HEK293T (cell line): ENCODE measurements around the gene MTA3.

ENCODE experiments used
- CTCF ChIA-PET: fragments of 350-600 bp; formaldehyde crosslinking; extraction: SDS; loops from one replicate; lab custom pipeline; 2021; ENCODE audit warnings: antibody characterized with exemption, inconsistent platforms; lab: Yijun Ruan, JAX
- POLR2A ChIA-PET: fragments of 350-600 bp; formaldehyde crosslinking; extraction: SDS; loops from one replicate; lab custom pipeline; 2020; ENCODE audit warnings: antibody characterized with exemption, inconsistent platforms; lab: Yijun Ruan, JAX
- DNase-seq: peaks from one replicate; pipeline ENCODE4 v3.0.0; 2012; ENCODE audit warnings: mixed read lengths; ENCODE audit errors: extremely low spot score
- ARNT ChIP-seq: fragments of 450-650 bp; IDR thresholded peaks from 2 replicates; pipeline ENCODE4 v1.6.1; 2017; ENCODE audit warnings: mild to moderate bottlenecking
- BHLHE40 ChIP-seq: fragments of 450-650 bp; IDR thresholded peaks from 2 replicates; pipeline ENCODE4 v1.6.1; 2016; ENCODE audit warnings: mild to moderate bottlenecking, moderate library complexity, borderline replicate concordance
- CTBP1 ChIP-seq: fragments of 450-650 bp; IDR thresholded peaks from 2 replicates; pipeline ENCODE4 v1.6.1; 2016; ENCODE audit warnings: borderline replicate concordance
- ELF4 ChIP-seq: fragments of 450-650 bp; IDR thresholded peaks from 2 replicates; pipeline ENCODE4 v1.6.1; 2017; ENCODE audit warnings: antibody characterized with exemption
- FOXA1 ChIP-seq: fragments of 450-650 bp; IDR thresholded peaks from 2 replicates; pipeline ENCODE4 v1.6.1; 2016; ENCODE audit warnings: mild to moderate bottlenecking
- FOXK2 ChIP-seq: fragments of 450-650 bp; IDR thresholded peaks from 2 replicates; pipeline ENCODE4 v1.6.1; 2016; ENCODE audit warnings: mild to moderate bottlenecking
- FOXM1 ChIP-seq: fragments of 450-650 bp; IDR thresholded peaks from 2 replicates; pipeline ENCODE4 v1.6.1; 2017; ENCODE audit warnings: mild to moderate bottlenecking, borderline replicate concordance
- HDGF ChIP-seq: fragments of 450-650 bp; IDR thresholded peaks from 2 replicates; pipeline ENCODE4 v1.6.1; 2017; ENCODE audit warnings: antibody characterized with exemption, borderline replicate concordance
- L3MBTL2 ChIP-seq: fragments of 450-650 bp; conservative IDR thresholded peaks from 2 replicates; pipeline ENCODE4 v1.6.1; 2016; ENCODE audit warnings: mild to moderate bottlenecking
- LEF1 ChIP-seq: fragments of 450-650 bp; IDR thresholded peaks from 2 replicates; pipeline ENCODE4 v1.6.1; 2017; ENCODE audit warnings: mild to moderate bottlenecking, borderline replicate concordance
- NFRKB ChIP-seq: fragments of 450-650 bp; IDR thresholded peaks from 2 replicates; pipeline ENCODE4 v1.6.1; 2016; ENCODE audit warnings: mild to moderate bottlenecking, moderate library complexity
- PKNOX1 ChIP-seq: fragments of 450-650 bp; IDR thresholded peaks from 2 replicates; pipeline ENCODE4 v1.6.1; 2016
- SP1 ChIP-seq: fragments of 450-650 bp; IDR thresholded peaks from 2 replicates; pipeline ENCODE4 v1.6.1; 2017
- SUZ12 ChIP-seq: fragments of 450-650 bp; IDR thresholded peaks from 2 replicates; pipeline ENCODE4 v1.6.1; 2016; ENCODE audit warnings: mild to moderate bottlenecking
- TARDBP ChIP-seq: fragments of 450-650 bp; IDR thresholded peaks from 2 replicates; pipeline ENCODE4 v1.6.1; 2016
- ZNF384 ChIP-seq: fragments of 450-650 bp; IDR thresholded peaks from 2 replicates; pipeline ENCODE4 v1.6.1; 2016

MTA3 gene

GRCh38 chr2:42756966-42757513 is 188.6 kb downstream of the MTA3 start:
- CTCF ChIA-PET, result interaction anchor here (1.1 kb wide), 1 partner anchor 12 kb away, joined by 5 read pairs; no protein-coding TSS in a partner anchor
- no peak for DNase-seq
- POLR2A ChIA-PET, result no interaction called here

GRCh38 chr2:42757981-42758740 is 189.7 kb downstream of the MTA3 start:
- ChIA-PET CTCF (interaction anchor here (0.6 to 1.1 kb wide), 2 partner anchors 13 to 324 kb away, joined by 4 to 5 read pairs; no protein-coding TSS in a partner anchor), POLR2A (interaction anchor here (0.6 kb wide), 1 partner anchor 45 kb away, joined by 3 read pairs; no protein-coding TSS in a partner anchor)
- TF ChIP-seq SUZ12 (no peak), FOXA1 (no peak), L3MBTL2 (no peak), ARNT (no peak), SP1 (no peak), LEF1 (no peak), BHLHE40 (no peak), FOXM1 (no peak), HDGF (no peak), ELF4 (no peak), PKNOX1 (no peak), FOXK2 (no peak), TARDBP (no peak), NFRKB (no peak), ZNF384 (no peak), CTBP1 (no peak)
- DNase-seq, result no peak

More at GRCh38 chr2:42756966-42757513, 188.6 kb downstream of the MTA3 start:
- TF ChIP-seq FOXM1 (no peak), SUZ12 (no peak), ZNF384 (no peak), FOXK2 (no peak), L3MBTL2 (no peak), SP1 (no peak), CTBP1 (no peak), ELF4 (no peak), NFRKB (no peak)

- ChIA-PET POLR2A (no interaction called here), CTCF (interaction anchor here (0.6 kb wide), 1 partner anchor 325 kb away, joined by 4 read pairs; no protein-coding TSS in a partner anchor)
- DNase-seq, result no peak
- TF ChIP-seq PKNOX1 (no peak), SP1 (no peak)
Measured at GRCh38 chr2:42758751-42759150, 190.3 kb downstream of the MTA3 start.

DNA sequence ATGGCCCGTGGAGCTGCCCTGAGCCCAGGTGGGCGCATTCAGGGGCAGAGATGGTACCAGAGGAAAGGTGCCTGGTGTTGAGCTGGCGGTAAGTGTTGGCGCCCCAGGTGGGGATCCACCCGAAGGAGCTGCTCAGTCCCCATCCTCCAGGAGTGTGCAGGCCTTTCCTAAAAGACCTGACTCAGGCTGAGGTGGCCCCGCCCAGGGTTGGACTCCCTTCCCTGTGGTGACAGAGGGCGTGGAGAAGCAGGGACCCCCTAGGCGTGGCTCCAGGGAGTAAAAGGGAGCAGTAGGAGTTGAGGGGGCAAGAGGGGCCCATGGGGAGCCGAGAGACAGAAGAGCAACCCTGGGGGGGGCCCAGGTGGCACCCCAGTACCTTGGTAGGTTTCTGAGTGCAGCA is 193.1 kb downstream of the MTA3 start:
- TF ChIP-seq SP1 (no peak), PKNOX1 (no peak)
- DNase-seq, result no peak
- ChIA-PET CTCF (no interaction called here), POLR2A (no interaction called here)

- ChIA-PET CTCF (no interaction called here), POLR2A (no interaction called here)
- DNase-seq, result no peak
- TF ChIP-seq L3MBTL2, result no peak
- TF ChIP-seq SUZ12, result no peak
- TF ChIP-seq FOXA1, result no peak
- no peak for TF ChIP-seq PKNOX1
- TF ChIP-seq ZNF384, result no peak
- TF ChIP-seq TARDBP, result no peak
- no peak for TF ChIP-seq NFRKB
- TF ChIP-seq FOXK2, result no peak
- TF ChIP-seq BHLHE40, result no peak
- no peak for TF ChIP-seq SP1
- TF ChIP-seq FOXM1, result no peak
- TF ChIP-seq ELF4, result no peak
- no peak for TF ChIP-seq HDGF
- no peak for TF ChIP-seq LEF1
- TF ChIP-seq CTBP1, result no peak
- TF ChIP-seq ARNT, result no peak
Measured at GRCh38 chr2:42762155-42762554, 193.7 kb downstream of the MTA3 start.
